Endothelial cell of umbilical vein (primary cell): ENCODE results near the gene CTSC. TPM values are rescaled to one million over a fixed set of nuclear protein-coding genes. Genes with fewer than 3 reads are reported as not detected.

Experiments
- BruUV-seq: library from RNA; stranded (reverse); fragments of 400-500 nt; replicated peaks from 2 replicates; lab custom pipeline; 2021; lab: Mats Ljungman, UMichigan
- CTCF ChIA-PET: fragments of 300-600, 350-600 bp; sonication (Branson Sonifier 250); formaldehyde crosslinking; loops from one replicate; lab custom pipeline; 2021; ENCODE audit warnings: antibody characterized with exemption, inconsistent platforms; lab: Charles Lee
- POLR2A ChIA-PET: fragments of 300-600, 350-600 bp; sonication (Branson Sonifier 250); formaldehyde crosslinking; loops from one replicate; lab custom pipeline; 2021; ENCODE audit warnings: antibody characterized with exemption, inconsistent platforms; lab: Charles Lee
- DNase-seq: peaks from one replicate; pipeline ENCODE4 v3.0.0-alpha.2; 2011; ENCODE audit warnings: low read depth, low spot score
- FAIRE-seq: peaks from 2 replicates; lab custom pipeline; 2011; peaks lifted over from hg19 to GRCh38; lab: Jason Lieb, UNC
- H2AFZ ChIP-seq: 2 replicates; pipeline ENCODE4 v1.6.0; 2012; ENCODE audit warnings: low read depth, low read length, control low read depth, inconsistent platforms
- H3K27ac ChIP-seq: 2 replicates; pipeline ENCODE4 v1.5.1; 2011; ENCODE audit warnings: low read depth, mild to moderate bottlenecking, control low read depth, low read length, moderate library complexity; ENCODE audit not compliant: insufficient read depth
- H3K27me3 ChIP-seq, 2 experiments: 2 replicates each; pipeline versions ENCODE4 v1.6.0 to v1.6.1; 2011; ENCODE audit warnings: low read length in 2 of 2, mixed read lengths in 1 of 2; ENCODE audit not compliant: control insufficient read depth in 2 of 2, insufficient read depth in 2 of 2
- H3K36me3 ChIP-seq, 2 experiments: 2 replicates in 1 of 2; 3 replicates in 1 of 2; pipeline ENCODE4 v1.5.1; 2011; ENCODE audit warnings: low read length in 2 of 2, mild to moderate bottlenecking in 1 of 2, moderate library complexity in 1 of 2; ENCODE audit not compliant: control insufficient read depth in 2 of 2, insufficient read depth in 2 of 2; ENCODE audit errors: extremely low read depth in 1 of 2
- H3K4me1 ChIP-seq: 3 replicates; pipeline ENCODE4 v1.5.1; 2011; ENCODE audit warnings: mild to moderate bottlenecking, low read length; ENCODE audit not compliant: control insufficient read depth, insufficient read depth; ENCODE audit errors: extremely low read depth
- H3K4me2 ChIP-seq: 2 replicates; pipeline ENCODE4 v1.6.1; 2011; ENCODE audit warnings: low read length, control low read depth, mixed read lengths; ENCODE audit not compliant: insufficient read depth
- H3K4me3 ChIP-seq, 3 experiments: fragments of 200-600 bp in 1 of 3; sonication (generic), shearing (Covaris generic) in 1 of 3; replicated peaks in 1 of 3; 2 replicates each; pipeline ENCODE4 v1.5.1; 2011 to 2016; ENCODE audit warnings: control low read depth in 3 of 3, low read length in 3 of 3, mild to moderate bottlenecking in 2 of 3, inconsistent platforms in 1 of 3, low read depth in 1 of 3, moderate library complexity in 1 of 3; ENCODE audit not compliant: insufficient read depth in 1 of 3
- H3K79me2 ChIP-seq: 2 replicates; pipeline ENCODE4 v1.6.0; 2012; ENCODE audit warnings: low read length, inconsistent platforms; ENCODE audit not compliant: control insufficient read depth, insufficient read depth
- H3K9ac ChIP-seq: replicated peaks from 2 replicates; pipeline ENCODE3; 2011; ENCODE audit warnings: low read length, control low read depth; ENCODE audit not compliant: insufficient read depth; ENCODE audit errors: extremely low read depth
- H3K9me1 ChIP-seq: replicated peaks from 3 replicates; pipeline ENCODE4 v1.6.0; 2011; ENCODE audit warnings: mild to moderate bottlenecking, low read length; ENCODE audit not compliant: control insufficient read depth, insufficient read depth; ENCODE audit errors: extremely low read depth
- H3K9me3 ChIP-seq: replicated peaks from 2 replicates; pipeline ENCODE4 v1.5.1; 2012; ENCODE audit warnings: low read length, inconsistent platforms; ENCODE audit not compliant: control insufficient read depth, insufficient read depth
- H4K20me1 ChIP-seq: replicated peaks from 2 replicates; pipeline ENCODE3; 2011; ENCODE audit warnings: mild to moderate bottlenecking, low read length; ENCODE audit not compliant: control insufficient read depth, insufficient read depth; ENCODE audit errors: extremely low read depth
- EZH2 ChIP-seq: IDR thresholded peaks from 2 replicates; pipeline ENCODE4 v1.6.1; 2012; ENCODE audit warnings: borderline replicate concordance, low read depth, mild to moderate bottlenecking, moderate library complexity, low read length, inconsistent platforms; ENCODE audit not compliant: severe bottlenecking
- FOS ChIP-seq: IDR thresholded peaks from 2 replicates; pipeline ENCODE4 v1.6.1; 2011; ENCODE audit warnings: mild to moderate bottlenecking, low read length, moderate library complexity, borderline replicate concordance; ENCODE audit not compliant: insufficient read depth
- GATA2 ChIP-seq: IDR thresholded peaks from 2 replicates; pipeline ENCODE4 v1.7.0; 2011; ENCODE audit warnings: low read depth, mild to moderate bottlenecking, moderate library complexity, mixed read lengths, low read length; ENCODE audit not compliant: insufficient read length, insufficient read depth
- JUN ChIP-seq: IDR thresholded peaks from 2 replicates; pipeline ENCODE4 v1.6.1; 2011; ENCODE audit warnings: borderline replicate concordance, low read depth; ENCODE audit not compliant: insufficient read length, insufficient read depth
- MYC ChIP-seq: IDR thresholded peaks from one replicate; pipeline ENCODE4 v1.6.1; 2011; ENCODE audit warnings: mild to moderate bottlenecking, low read depth, low read length
- POLR2A ChIP-seq: IDR thresholded peaks from 2 replicates; pipeline ENCODE4 v1.6.1; 2012; ENCODE audit warnings: low read depth, mild to moderate bottlenecking, control low read depth, low read length
- POLR2AphosphoS5 ChIP-seq: IDR thresholded peaks from 2 replicates; pipeline ENCODE4 v1.6.1; 2012; ENCODE audit warnings: low read depth, mild to moderate bottlenecking, control low read depth, low read length, moderate library complexity; ENCODE audit not compliant: insufficient read depth
- dilution Hi-C: fragments of 300-500 bp; cut with MboI; formaldehyde crosslinking; loops from one replicate; pipeline ENCODE4 v1.15.0; 2019; ENCODE audit warnings: low sequenced_read_pairs; ENCODE audit not compliant: extremely low pct_ligation_motif_present
- intact Hi-C: fragments of 100-400 bp; cut with micrococcal nuclease; formaldehyde crosslinking; loops from one replicate; pipeline ENCODE4 v1.10.0; 2022
- polyA plus RNA-seq, 4 experiments: library from polyadenylated mRNA; depleted of rRNA in 3 of 4; stranded (reverse) in 3 of 4; unstranded in 1 of 4; fragments of >200 nt; gene quantifications; 2 replicates each; pipeline versions ENCODE4 v1.2.1 to v1.2.3, GENCODE V29; 2011 to 2012; ENCODE audit warnings: missing spikeins in 1 of 4
- total RNA-seq: library from RNA; stranded (reverse); gene quantifications from 2 replicates; pipeline ENCODE4 v1.2.3, GENCODE V29; 2021
- TF ChIP-seq, protein P1 (sequence below): IDR thresholded peaks from 2 replicates; pipeline ENCODE4 v1.6.1; 2011; ENCODE audit not compliant: insufficient read depth, insufficient read length
- TF ChIP-seq, protein P2 (sequence below), 2 donors: IDR thresholded peaks; 1 replicate in 1 of 2; 2 replicates in 1 of 2; pipeline ENCODE4 v1.5.1; 2011; ENCODE audit warnings: low read length in 2 of 2, mild to moderate bottlenecking in 2 of 2, moderate library complexity in 2 of 2, control low read depth in 1 of 2, inconsistent platforms in 1 of 2, low read depth in 1 of 2; ENCODE audit not compliant: insufficient read depth in 1 of 2; ENCODE audit errors: extremely low read depth in 1 of 2

Gene CTSC
- total and polyA plus RNA-seq, 2 donors (not counting 3 experiments of a cell fraction or from before 2014, with no cell fraction given): 130 to 186 TPM

DNA sequence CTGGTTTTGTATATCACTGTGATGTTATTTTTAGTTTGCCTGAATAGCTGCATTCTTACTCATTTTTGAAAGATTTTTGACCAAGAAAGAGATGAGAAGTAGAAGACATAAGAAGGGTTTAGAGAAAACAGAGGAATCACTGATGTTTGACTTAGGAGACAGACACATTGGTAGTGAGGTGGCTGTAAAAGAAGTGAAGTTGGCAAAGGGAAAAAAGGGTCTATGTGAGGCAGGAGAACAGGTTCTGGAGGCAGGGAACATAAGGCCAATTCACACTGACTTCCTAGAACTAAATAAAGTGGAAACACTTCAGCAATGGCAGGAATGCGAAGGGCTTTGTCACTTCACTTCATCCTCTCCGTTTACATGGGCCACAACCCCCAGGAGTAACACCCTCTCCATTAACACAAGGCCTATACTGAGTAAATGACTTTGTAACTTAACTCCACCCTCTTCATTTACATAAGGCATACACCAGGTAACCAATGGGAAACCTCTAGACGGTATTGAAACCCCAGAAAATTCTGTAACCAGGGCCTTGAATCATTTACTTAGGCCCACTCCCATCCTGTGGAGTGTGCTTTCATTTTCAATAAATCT lies 36.5 kb downstream of the CTSC start:
- Histone ChIP-seq H3K27ac (no peak overlapping the region), H3K79me2 (no peaks in the 10 kb centered on the region), H3K4me2 (no peak overlapping the region), H3K4me1 (no peaks in the 10 kb centered on the region), H3K9me1 (no peaks in the 10 kb centered on the region), H2AFZ (no peak overlapping the region), H3K9ac (no peak overlapping the region), H3K4me3 (no peak overlapping the region), H3K27me3 (no peaks in the 10 kb centered on the region), H4K20me1 (no peaks in the 10 kb centered on the region), H3K9me3 (no peaks in the 10 kb centered on the region), H3K36me3 (peaks cover 3 to 6% of the 10 kb centered on the region in 2 experiments)
- no peak for TF ChIP-seq MYC
- TF ChIP-seq, protein P1, sequence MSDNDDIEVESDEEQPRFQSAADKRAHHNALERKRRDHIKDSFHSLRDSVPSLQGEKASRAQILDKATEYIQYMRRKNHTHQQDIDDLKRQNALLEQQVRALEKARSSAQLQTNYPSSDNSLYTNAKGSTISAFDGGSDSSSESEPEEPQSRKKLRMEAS: no peak
- TF ChIP-seq, protein P2, sequence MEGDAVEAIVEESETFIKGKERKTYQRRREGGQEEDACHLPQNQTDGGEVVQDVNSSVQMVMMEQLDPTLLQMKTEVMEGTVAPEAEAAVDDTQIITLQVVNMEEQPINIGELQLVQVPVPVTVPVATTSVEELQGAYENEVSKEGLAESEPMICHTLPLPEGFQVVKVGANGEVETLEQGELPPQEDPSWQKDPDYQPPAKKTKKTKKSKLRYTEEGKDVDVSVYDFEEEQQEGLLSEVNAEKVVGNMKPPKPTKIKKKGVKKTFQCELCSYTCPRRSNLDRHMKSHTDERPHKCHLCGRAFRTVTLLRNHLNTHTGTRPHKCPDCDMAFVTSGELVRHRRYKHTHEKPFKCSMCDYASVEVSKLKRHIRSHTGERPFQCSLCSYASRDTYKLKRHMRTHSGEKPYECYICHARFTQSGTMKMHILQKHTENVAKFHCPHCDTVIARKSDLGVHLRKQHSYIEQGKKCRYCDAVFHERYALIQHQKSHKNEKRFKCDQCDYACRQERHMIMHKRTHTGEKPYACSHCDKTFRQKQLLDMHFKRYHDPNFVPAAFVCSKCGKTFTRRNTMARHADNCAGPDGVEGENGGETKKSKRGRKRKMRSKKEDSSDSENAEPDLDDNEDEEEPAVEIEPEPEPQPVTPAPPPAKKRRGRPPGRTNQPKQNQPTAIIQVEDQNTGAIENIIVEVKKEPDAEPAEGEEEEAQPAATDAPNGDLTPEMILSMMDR (IDR thresholded peaks at IDR 0.05; ENCODE audit: extremely low read depth in 1 of 2, insufficient read depth in 1 of 2, low read depth in 1 of 2, low read length in 2 of 2): no peak
- POLR2A ChIA-PET: no interaction called here
- dilution Hi-C loops (no loop called here), intact Hi-C loops (no loop called here)
- FAIRE-seq (no peak), DNase-seq (no peak)
- CTCF ChIA-PET: no interaction called here
- no TSS peak for BruUV-seq

DNA sequence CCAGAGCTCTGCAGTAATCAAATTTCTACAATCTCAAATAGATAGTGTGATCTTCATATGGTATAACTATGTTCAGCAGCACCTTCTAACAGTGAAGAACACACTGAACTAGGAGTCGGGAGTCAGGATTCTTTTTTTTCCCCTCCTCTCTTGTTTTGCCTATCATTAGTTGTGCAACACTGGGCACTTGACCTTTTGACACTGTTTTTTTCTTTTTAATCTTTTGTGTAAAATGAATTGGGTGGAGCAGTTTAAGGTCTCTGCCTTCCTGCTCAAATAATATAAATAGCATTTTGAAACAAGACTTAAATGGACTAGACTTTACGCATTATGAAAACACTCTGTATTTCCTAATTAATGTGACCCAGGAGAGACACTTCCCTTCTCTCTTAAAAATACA lies 39.7 kb downstream of the CTSC start:
- no peak for FAIRE-seq
- no TSS peak for BruUV-seq
- intact Hi-C loops (no loop called here), dilution Hi-C loops (no loop called here)
- DNase-seq: no peak
- H4K20me1 ChIP-seq: no peaks in the 10 kb centered on the region
- no peak overlapping the region for H3K9ac ChIP-seq
- no peaks in the 10 kb centered on the region for H3K9me3 ChIP-seq
- CTCF ChIA-PET: interaction anchor here (1.6 kb wide), 1 partner anchor 10 kb away, joined by 5 read pairs; no protein-coding TSS in a partner anchor
- H3K27ac ChIP-seq: no peak overlapping the region
- H3K4me3 ChIP-seq: no peak overlapping the region
- TF ChIP-seq MYC: no peak
- TF ChIP-seq EZH2: no peak
- TF ChIP-seq JUN: no peak
- TF ChIP-seq POLR2A: no peak
- TF ChIP-seq FOS: no peak
- TF ChIP-seq, protein P1: no peak
- TF ChIP-seq POLR2AphosphoS5: no peak
- TF ChIP-seq GATA2: no peak
- TF ChIP-seq, protein P2 (IDR thresholded peaks at IDR 0.05; ENCODE audit: extremely low read depth in 1 of 2, insufficient read depth in 1 of 2, low read depth in 1 of 2, low read length in 2 of 2): no peak
- no peak overlapping the region for H2AFZ ChIP-seq
- no peaks in the 10 kb centered on the region for H3K79me2 ChIP-seq
- no peaks in the 10 kb centered on the region for H3K9me1 ChIP-seq
- no peaks in the 10 kb centered on the region for H3K27me3 ChIP-seq
- peaks cover 3 to 9% of the 10 kb centered on the region in 2 experiments for H3K36me3 ChIP-seq
- no peaks in the 10 kb centered on the region for H3K4me1 ChIP-seq
- H3K4me2 ChIP-seq: no peak overlapping the region
- POLR2A ChIA-PET: no interaction called here
